ENCODE results near the gene MIEF2.

DNA sequence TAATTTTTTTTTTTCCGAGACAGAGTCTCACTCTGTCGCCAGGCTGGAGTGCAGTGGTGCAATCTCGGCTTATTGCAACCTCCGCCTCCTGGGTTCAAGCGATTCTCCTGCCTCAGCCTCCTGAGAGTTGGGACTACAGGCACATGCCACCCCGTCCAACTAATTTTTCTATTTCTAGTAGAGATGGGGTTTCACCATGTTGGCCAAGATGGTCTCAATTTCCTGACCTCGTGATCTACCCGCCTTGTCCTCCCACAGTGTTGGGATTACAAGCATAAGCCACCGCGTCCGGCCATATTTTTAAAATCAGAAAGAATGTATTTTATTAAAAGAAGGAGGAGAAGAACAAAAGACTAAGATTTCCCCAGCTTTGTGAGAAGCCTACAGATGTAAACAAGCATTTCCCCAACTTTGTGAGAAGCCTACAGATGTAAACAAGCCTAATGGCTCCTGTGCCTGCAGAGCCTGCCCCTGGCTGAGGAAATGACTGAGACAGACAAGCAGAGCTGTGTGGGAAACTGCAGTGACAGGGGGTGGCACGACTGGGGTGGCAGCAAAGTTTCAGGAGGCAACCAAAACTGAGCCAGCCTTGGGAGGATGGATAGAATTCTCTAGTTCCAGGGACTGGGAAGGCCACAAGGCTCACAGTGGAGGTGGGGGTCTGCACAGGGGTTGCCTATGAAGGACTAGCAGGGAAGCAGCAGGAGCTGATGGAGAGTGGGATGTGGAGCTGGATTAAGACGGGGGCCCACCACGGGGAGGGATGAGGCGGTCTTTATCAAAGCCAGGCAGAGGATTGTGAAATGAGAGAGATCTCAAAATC lies 31.5 kb downstream of the MIEF2 start:
- TF ChIP-seq, protein P1, sequence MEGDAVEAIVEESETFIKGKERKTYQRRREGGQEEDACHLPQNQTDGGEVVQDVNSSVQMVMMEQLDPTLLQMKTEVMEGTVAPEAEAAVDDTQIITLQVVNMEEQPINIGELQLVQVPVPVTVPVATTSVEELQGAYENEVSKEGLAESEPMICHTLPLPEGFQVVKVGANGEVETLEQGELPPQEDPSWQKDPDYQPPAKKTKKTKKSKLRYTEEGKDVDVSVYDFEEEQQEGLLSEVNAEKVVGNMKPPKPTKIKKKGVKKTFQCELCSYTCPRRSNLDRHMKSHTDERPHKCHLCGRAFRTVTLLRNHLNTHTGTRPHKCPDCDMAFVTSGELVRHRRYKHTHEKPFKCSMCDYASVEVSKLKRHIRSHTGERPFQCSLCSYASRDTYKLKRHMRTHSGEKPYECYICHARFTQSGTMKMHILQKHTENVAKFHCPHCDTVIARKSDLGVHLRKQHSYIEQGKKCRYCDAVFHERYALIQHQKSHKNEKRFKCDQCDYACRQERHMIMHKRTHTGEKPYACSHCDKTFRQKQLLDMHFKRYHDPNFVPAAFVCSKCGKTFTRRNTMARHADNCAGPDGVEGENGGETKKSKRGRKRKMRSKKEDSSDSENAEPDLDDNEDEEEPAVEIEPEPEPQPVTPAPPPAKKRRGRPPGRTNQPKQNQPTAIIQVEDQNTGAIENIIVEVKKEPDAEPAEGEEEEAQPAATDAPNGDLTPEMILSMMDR (IDR thresholded peaks at IDR 0.05) = no peak
- no peak for TF ChIP-seq POLR2A (IDR thresholded peaks at IDR 0.05)
